ENCODE data around the gene MARK3. TPM values are rescaled to one million over a fixed set of nuclear protein-coding genes. Genes with fewer than 3 reads are reported as not detected.

Gene MARK3
- total RNA-seq, 1 donor from 2014 or later: 69.4 TPM

GRCh38 chr14:103529383-103530365 is 144.5 kb downstream of the MARK3 start:
- no peak for DNase-seq (ENCODE audit: low spot score)
- intact Hi-C loops (cut with DNase I): no loop called here

DNA sequence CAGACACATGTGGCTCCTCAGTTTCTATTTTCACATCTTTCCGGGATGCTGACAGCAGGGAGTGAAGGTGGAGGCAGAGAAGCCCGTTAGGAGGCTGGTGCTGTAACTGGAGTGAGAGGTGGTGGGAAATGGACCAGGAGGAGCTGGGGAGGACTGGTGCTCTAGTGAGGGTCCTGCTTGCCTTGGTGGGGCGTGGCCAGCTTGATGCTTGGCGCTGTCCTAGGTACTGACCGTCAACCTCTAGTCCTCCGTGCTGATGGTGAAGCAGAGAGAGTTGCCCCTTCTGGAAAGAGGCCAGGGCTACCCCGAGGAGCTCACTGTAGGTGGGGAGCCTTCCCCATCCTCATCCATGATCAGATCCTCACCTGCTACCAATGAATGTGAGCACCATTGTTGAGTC is 145.2 kb downstream of the MARK3 start:
- DNase-seq (ENCODE audit: low spot score): no peak
- intact Hi-C loops (cut with DNase I): no loop called here

GRCh38 chr14:103530831-103531230 is 145.6 kb downstream of the MARK3 start:
- intact Hi-C loops (cut with DNase I): no loop called here
- DNase-seq (ENCODE audit: low spot score): no peak

GRCh38 chr14:103531421-103532215 is 146.4 kb downstream of the MARK3 start:
- DNase-seq (ENCODE audit: low spot score): no peak

GRCh38 chr14:103532216-103533136 is 147.3 kb downstream of the MARK3 start:
- intact Hi-C loops (cut with DNase I): no loop called here
- DNase-seq (ENCODE audit: low spot score): no peak

More at GRCh38 chr14:103531421-103532215, 146.4 kb downstream of the MARK3 start:
- intact Hi-C loops (cut with DNase I): no loop called here

GRCh38 chr14:103533137-103533998 is 148.2 kb downstream of the MARK3 start:
- DNase-seq (ENCODE audit: low spot score): no peak
- intact Hi-C loops (cut with DNase I): no loop called here

GRCh38 chr14:103533999-103534575 is 148.9 kb downstream of the MARK3 start:
- no peak for DNase-seq (ENCODE audit: low spot score)
- intact Hi-C loops (cut with DNase I): no loop called here

- intact Hi-C loops (cut with DNase I): no loop called here
- DNase-seq (ENCODE audit: low spot score): no peak
These were observed 149.4 kb downstream of the MARK3 start for GRCh38 chr14:103534576-103535061.

DNA sequence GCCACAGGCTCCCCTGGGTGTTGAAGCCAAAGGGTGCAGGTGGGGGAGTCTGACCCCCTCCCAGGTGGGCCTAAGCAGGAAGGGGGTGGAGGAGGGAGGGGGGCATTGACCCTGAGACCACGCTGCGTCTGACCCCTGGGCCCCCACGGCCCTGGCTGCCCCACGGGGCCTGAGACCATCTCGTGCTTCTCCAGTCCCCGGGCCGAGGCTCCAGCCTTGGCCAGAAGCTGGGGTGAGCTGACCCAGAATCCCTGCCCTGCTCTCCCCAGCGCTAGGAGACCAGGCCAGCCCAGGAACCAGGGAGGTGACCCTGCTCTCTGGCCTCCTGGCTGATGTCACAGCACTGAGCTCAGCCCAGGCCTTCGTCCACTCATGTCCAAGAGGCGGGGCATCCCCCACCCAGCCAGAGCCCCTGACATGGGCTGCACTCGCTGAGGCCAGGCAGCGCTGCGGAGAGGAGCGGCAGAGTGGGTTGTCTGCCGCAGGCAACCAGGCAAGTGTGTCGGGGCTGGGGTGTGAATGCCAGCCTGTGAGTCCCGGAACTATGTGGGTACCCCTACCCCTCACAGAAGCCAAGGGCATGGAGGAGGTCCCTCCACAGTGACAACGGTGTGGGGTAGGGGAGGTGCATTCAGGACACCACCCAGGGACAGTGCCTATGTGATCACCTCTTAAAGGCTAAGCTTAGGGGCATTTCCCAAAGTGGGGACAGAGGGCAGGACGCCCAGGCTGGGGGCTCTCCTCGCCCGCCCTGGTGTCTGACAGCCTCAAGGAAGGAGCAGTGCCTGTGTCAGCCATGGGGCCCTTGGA is 150.1 kb downstream of the MARK3 start:
- intact Hi-C loops (cut with DNase I): no loop called here

DNA sequence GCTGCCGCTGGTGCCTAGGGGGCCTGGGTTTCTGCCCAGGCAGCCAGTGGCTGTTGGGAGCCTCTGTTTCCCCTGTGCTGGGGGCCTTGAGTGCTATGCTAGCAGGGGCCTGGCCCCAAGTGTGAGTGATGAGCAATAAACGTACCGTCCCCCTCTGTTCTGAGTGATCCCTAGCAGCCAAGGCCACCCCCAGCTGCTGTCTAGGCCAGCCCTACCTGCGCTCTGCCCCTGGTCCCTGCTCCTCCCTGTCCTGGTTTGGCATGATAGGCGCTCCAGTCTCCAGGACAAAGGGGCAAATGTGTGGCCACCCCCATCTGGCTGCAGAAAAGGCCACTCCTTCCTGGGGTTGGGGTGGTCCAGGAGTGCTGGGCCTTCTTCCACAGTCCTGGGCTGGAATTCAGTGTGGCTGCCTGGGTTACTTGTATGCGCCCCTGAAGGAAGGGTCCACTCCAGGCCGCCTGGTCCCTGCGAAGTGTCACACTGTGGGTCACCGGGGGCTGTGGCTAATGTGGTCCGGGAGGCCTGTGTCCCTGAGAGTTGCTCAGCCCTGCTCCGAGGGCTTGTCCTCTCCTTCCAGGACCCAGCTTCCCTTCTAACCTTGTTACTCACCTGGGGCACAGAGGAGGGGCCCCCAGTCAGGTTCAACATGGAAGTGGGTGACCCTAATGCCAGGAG is 150.8 kb downstream of the MARK3 start:
- no peak for DNase-seq (ENCODE audit: low spot score)
- intact Hi-C loops (cut with DNase I): no loop called here

More for the DNA sequence above, 150.1 kb downstream of the MARK3 start:
- no peak for DNase-seq (ENCODE audit: low spot score)

- DNase-seq (ENCODE audit: low spot score): no peak
- intact Hi-C loops (cut with DNase I): no loop called here
These were observed 151.5 kb downstream of the MARK3 start for GRCh38 chr14:103536693-103537092.

DNA sequence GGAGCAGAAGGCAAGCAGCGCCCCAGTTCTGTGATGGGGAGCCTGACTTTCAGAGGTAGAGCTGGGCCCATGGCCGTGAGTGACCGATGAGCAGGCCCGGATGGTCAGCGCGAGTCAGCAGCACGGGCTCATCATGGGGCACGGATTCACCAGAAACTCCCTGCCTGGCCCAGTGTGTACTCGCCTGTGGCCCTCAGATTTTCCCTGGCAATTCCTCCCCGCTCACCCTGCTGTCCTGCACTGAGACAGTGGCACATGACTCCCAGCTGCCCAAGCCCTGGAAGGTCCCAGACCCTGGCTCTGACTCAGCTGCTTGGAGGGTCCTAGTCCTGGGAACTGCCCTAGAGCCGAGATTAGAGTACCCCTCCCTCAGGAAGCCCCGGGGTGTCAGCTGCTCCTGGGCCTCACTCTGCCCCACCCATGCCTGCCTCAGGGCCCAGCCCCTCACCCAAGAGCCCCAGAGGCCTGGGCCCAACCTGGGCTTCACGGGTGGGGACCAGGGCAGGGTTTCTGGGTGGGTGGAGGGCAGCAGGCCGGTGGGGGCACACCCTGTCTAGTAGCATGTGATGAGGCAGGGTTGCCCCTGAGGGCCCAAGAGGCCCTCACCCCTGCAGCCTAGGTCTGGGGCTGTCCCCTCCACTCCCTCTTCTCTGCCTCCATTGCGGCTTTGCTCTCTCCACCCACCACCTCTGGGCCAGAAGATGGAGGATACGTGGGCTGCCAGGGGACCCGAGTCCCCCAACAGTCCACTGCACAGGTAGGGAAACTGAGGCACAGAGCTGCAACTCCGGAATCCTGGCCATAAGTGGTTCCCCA is 152.2 kb downstream of the MARK3 start:
- intact Hi-C loops (cut with DNase I): no loop called here
- no peak for DNase-seq (ENCODE audit: low spot score)

DNA sequence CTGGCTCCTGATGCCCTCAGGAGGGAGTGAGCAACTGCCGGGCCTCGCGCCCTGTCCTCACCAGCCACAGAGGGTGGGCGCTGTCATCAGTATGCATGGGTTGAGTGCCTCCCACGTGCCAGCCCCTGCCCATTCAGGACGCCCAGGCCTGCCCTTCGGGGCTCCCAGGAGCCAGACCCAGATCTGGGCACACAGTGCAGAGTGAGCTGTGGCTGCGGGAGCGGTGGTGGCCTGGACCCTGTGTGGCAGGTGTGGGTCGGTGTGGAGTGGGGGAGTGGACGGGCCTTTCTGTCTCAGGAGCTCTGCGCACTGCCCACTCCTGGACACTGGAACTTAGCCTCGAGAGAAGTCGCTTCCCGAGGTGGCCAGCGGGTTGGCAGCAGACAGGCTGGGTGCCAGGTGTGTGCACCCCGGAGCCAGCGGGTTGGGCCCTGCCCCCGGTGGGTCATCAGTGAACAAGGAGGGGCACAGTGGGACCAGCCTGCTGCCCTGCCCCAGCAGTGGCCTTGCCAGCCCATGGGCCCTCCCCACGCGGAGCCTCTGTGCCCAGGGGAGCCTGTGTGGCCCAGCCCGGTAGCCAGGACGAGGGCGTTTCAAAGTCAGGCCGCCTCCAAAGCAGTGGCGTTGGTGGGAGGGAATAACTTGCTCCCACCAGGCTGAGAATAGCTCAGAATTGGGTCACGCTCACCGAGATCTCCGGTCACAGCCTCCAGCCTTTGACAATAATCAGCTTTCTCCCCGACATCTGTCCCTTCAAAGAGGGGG is 153.3 kb downstream of the MARK3 start:
- intact Hi-C loops (cut with DNase I): no loop called here
- no peak for DNase-seq (ENCODE audit: low spot score)

- intact Hi-C loops (cut with DNase I): no loop called here
- DNase-seq (ENCODE audit: low spot score): no peak
These were observed 154.0 kb downstream of the MARK3 start for GRCh38 chr14:103539056-103539825.
